Adipose tissue (tissue), 3 donors: ENCODE measurements around the gene FAM151A. TPM values are rescaled to one million over a fixed set of nuclear protein-coding genes. Genes with fewer than 3 reads are reported as not detected.

Experiments used
- H3K27ac ChIP-seq: one replicate; pipeline ENCODE4 v1.5.1; 2013; ENCODE audit warnings: low read depth, low read length
- WGBS, 3 donors: extraction: QIAGEN DNeasy Blood & Tissue Kit; methylation state at CpG; one replicate each; pipeline ENCODE4 v1.1.7; 2013; 5-methylcytosine and 5-hydroxymethylcytosine counted together
- polyA plus RNA-seq, 3 donors: library from polyadenylated mRNA; stranded (reverse); fragments of 200-250 nt; gene quantifications; one replicate each; pipeline ENCODE4 v1.2.3, GENCODE V29; 2013
- donor health status: healthy with polysubstance abuse.
- donor health status: Bipolar disorder and iron deficiency.
- donor health status: healthy.

The FAM151A gene
- polyA plus RNA-seq = under 1 TPM; 0.22 to 0.85 (median 0.46) TPM

DNA sequence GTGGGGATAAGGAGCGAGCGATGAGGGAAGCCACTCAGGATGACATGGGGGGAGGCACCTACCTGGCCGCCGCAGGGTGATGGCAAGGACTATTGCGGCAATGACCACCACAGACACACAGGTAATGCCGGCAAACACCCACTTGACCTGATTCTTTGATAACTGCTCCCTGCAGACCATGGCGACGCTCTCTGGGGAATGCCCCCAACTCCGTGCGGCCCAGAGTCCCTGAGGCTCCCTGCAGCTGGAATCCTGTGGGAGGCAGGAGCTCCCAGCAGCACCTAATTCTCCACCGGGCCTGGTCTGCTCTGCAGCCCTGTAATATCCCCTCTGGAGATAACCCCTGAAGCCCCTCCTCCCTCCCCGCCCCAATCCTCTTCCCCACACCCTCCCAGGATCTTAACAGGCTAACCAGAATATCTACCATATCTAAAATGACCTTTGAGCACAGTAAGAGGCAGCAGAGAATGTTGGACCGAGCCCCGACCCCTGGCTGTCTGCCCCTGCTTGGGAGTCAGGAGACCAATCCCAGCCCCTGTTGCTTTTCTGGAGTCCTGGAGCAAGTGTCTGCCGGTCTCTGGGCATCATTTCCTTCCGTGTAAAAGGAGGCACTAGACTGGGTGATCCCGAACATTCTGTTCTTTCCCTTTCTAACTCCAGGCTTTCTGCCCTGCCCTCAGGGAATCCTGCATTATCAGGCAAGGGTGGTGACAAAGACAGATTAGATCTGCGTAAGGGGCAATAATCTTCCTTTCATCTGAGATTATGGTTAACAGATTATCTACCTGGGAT lies at the start of gene FAM151A:
Gene FAM151A (minus strand): TSS at position 310 of the 792 bp plus-strand sequence. CDS start 130 bp downstream, at position 180.
- H3K27ac ChIP-seq = no peak within 1 kb of the TSS
- 68 to 75% (median 73%) methylated on average over 18 of the region's 18 CpGs for WGBS, 3 donors

DNA sequence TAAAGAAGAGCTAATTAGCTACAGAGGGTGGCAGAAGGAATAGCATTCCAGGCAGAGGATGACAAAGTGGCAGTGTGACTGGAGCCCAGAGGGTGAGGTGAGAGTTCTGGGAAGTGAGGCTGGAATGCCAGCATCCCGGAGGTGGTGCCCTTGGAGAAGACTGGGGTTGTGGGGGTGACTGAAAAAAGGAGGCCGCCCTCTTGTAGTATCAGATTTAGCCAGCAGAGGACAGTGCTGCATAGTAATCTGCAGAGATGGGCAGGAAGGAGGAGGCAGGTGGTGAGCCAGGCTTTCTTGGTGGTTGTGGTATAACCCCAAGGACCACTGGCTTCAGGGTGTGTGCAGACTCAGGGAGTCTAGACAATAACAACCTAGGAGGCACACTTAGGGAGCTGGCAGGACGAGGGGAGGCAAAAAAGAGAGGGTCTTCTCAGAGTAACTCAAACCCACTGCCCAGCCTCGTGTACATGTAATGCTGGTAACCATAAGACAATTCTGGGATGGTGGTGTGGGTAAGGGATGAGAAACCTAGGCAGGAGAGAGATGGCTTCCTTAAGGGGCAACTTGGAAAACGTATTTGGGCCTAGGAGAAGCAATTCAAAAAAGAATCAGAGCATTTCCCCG lies 48.8 kb upstream of the FAM151A start:
- no peak overlapping the region for H3K27ac ChIP-seq
- WGBS, 3 donors = 53 to 65% (median 65%) methylated on average over 6 of the region's 6 CpGs

DNA sequence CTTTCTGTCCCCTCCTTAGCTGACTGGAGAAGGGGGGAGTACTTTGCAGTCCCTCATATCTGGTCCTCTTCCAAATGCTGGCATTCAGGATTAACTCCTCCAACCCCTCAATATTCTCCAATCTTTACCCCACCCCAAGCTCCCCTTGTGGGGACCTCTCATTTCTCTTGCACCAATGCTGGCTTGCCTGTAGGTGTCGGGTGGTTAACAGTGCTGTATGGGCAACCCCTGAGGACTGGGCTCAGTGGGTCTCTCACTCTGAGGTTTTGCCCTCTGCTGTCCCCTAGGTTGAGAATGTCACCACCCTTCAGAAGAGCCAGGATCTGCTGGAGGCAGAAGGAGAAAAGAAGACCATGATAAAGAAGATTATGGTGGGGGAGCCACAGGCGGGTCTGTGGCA lies 45.2 kb upstream of the FAM151A start:
- 76 to 83% (median 81%) methylated on average over 2 of the region's 2 CpGs for WGBS, 3 donors
- H3K27ac ChIP-seq = no peak overlapping the region

- WGBS, 3 donors = 81 to 83% (median 83%) methylated on average over 2 of the region's 2 CpGs
- no peak overlapping the region for H3K27ac ChIP-seq
Measured at GRCh38 chr1:54667797-54668196, 44.5 kb upstream of the FAM151A start.

DNA sequence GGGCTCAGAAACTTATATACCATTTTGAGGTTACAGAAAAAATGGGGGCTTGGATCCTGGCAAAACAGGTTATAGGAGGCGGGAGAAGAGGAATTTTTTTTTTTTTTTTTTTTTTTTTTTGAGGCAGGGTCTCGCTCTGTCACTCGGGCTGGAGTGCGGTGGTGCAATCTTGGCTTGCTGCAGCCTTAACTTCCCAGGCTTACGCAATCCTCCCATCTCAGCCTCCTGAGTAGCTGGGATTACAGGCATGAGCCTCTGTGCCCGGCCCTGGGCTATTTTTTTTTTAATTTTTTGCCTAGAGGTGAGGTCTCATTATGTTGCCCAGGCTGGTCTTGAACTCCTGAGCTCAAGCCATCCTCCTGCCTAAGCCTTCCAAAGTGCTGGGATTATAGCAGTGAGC lies 43.0 kb upstream of the FAM151A start:
- no peak overlapping the region for H3K27ac ChIP-seq
- 64 to 87% (median 75%) methylated on average over 6 of the region's 6 CpGs for WGBS, 3 donors

GRCh38 chr1:54665852-54666251 lies 42.5 kb upstream of the FAM151A start:
- no peak overlapping the region for H3K27ac ChIP-seq
- WGBS, 3 donors = 89 to 98% (median 94%) methylated on average over 5 of the region's 5 CpGs

DNA sequence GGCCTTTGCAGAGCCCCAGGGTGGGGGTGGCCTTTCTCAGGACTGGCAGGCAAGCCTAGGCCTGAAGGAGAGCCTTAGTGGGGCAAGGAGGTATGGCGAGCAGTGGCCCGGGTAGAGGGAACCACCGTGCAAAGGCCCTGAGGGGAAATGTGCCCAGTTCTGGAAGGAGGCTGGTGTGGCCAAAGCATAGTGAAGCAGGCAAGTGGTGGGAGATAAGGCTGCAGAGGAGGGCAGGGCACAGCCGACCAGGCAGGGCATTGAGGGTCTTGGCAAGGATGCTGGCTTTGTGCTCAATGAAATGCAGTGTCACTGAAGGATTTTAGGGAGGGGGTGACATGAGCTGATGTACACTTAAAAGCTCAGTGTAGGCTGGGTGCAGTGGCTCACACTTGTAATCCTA lies 41.0 kb upstream of the FAM151A start:
- WGBS, 3 donors = 93 to 97% (median 95%) methylated on average over 4 of the region's 4 CpGs
- no peak overlapping the region for H3K27ac ChIP-seq

DNA sequence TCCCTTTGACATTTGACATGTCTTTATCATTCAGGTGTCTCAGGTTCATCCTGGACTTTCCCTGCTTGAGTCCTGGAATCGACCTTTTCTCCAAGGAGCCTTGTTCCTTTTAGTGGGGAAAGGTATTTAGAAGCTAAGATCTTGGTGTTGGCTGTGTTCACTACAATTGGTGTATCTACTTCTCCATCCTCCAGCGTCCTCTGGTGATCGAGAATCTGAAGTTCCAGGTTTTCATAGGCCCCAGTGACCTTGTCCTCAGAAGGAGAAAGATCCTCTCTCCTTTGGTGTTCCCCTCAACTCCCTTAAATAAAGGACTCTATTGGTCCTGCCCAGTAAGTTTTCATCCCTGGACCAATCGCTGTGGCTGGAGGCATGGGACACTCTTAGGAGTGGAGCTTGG lies 40.4 kb upstream of the FAM151A start:
- whole genome bisulfite sequencing, 3 donors = 81 to 94% (median 89%) methylated on average over 4 of the region's 4 CpGs
- H3K27ac ChIP-seq = no peak overlapping the region

- WGBS, 3 donors = 86 to 93% (median 89%) methylated on average over 2 of the region's 2 CpGs
Measured at GRCh38 chr1:54658164-54658913, 35.0 kb upstream of the FAM151A start.

DNA sequence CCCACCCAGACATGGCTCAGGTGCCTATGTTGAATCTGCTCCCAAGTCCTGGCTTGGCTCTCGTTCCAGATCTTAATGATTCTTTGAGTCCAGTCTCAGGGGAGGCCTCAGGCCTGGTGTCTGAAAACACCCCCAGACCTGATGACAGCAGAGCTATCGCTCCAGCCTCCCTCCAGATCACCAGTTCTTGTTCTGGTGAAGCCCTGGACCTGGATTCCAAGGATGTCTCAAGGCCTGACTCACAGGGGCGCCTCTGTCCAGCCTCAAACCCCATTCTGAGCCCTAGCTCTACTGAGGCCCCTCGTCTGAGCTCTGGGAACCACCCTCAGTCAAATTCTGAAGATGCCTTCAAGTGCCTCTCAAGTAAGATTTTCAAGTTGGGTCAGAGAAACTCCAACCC lies 29.7 kb upstream of the FAM151A start:
- WGBS, 3 donors = 86 to 92% (median 88%) methylated on average over 4 of the region's 4 CpGs
- no peak overlapping the region for H3K27ac ChIP-seq

More at GRCh38 chr1:54658164-54658913, 35.0 kb upstream of the FAM151A start:
- H3K27ac ChIP-seq = no peak overlapping the region

DNA sequence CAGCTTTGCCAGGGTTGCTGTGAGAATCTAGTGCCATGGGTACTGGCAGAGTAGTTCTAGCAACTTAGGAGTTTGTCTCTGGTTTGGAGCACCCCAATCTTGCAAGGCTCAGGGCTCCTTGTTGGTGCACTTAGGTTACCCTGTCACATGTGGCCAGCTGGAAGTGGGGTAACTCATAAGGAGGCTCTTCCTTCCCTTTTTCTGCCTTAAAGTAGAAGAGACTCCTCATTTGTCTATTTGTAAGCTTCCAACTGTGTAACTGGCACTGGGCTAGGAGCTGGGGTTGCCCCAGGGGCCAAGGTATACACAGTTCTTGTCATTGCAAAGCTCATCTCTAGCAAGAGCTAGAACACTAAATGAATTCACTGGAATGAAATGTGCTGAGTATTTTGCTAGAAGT lies 28.8 kb upstream of the FAM151A start:
- no peak overlapping the region for H3K27ac ChIP-seq

- WGBS, 3 donors = 60 to 78% (median 71%) methylated on average over 3 of the region's 3 CpGs
Measured at GRCh38 chr1:54651608-54652007, 28.3 kb upstream of the FAM151A start.

GRCh38 chr1:54650417-54650816 lies 27.1 kb upstream of the FAM151A start:
- WGBS, 3 donors = 84 to 90% (median 84%) methylated on average over 3 of the region's 3 CpGs
- H3K27ac ChIP-seq = no peak overlapping the region

More at GRCh38 chr1:54651608-54652007, 28.3 kb upstream of the FAM151A start:
- H3K27ac ChIP-seq = no peak overlapping the region

GRCh38 chr1:54649921-54650320 lies 26.6 kb upstream of the FAM151A start:
- WGBS, 3 donors = 88 to 95% (median 89%) methylated on average over 1 of the region's 1 CpG
- no peak overlapping the region for H3K27ac ChIP-seq

- 52 to 78% (median 67%) methylated on average over 5 of the region's 5 CpGs for WGBS, 3 donors
- no peak overlapping the region for H3K27ac ChIP-seq
Measured at GRCh38 chr1:54649130-54649898, 26.0 kb upstream of the FAM151A start.

DNA sequence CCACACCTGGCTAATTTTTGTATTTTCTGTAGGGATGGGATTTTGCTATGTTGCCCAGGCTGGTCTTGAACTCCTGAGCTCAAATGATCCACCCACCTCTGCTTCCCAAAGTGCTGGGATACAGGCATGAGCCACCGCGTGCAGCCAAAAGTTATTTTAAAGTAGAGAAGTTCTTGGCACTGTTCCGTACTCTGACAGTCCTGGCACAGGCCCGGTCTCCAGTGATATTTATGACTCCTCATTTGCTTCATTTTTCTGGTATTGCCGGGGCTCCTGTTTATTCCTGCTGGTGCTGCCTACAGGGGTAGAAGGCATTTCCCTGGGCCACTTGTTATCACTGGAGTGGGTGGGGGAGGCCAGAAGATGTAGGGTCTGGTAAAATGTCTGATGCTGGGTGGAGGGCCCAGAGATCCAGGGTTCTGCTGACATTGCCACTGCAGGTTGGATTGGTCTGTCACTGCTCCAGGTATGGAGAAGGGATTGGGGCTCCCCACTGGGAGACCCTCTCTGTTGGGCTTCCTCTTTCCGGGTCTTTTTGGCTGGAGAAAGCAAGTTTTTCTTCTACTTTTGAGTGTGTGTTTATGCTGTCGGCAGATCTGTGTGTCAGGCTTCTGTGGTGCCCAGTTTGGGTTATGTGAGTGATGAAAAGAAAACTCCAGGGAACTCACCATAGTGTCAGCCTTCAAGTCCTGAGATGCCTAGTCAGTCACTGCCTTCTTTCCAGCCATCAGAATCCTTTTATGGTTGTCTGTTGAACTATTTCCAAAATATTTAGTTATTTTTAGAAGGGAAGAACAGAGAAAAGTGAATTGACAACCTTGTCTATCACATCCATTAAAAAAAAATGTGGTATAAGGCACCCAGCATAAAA lies 22.7 kb upstream of the FAM151A start:
- WGBS, 3 donors = 57 to 77% (median 60%) methylated on average over 7 of the region's 7 CpGs

DNA sequence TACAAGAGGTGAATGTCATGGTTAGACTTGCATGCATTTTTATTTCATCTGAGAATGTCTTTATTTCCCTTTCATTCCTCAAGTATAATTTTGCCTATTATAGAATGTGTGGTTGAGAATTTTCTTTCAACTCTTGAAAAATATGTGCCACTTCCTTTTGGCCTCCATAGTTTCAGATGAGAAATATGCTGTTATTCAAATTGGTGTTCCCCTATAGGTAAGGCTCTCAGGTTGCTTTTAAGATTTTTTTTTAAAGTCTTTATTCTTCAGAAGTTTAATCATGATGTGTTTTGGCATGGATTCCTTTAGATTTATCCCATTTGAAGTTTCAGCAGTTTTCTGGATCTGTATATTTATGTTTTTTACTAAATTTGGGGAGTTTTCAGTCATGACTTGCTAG lies 20.4 kb upstream of the FAM151A start:
- H3K27ac ChIP-seq = no peak overlapping the region

More for the DNA sequence above, 22.7 kb upstream of the FAM151A start:
- H3K27ac ChIP-seq = no peak overlapping the region
